Transverse colon (tissue), 4 donors: Measurements from ENCODE around the gene SMKR1.

ENCODE experiments used
- POLR2A ChIP-seq: fragments of 450-650 bp; IDR thresholded peaks from one replicate; pipeline ENCODE4 v1.6.1; 2016; ENCODE audit warnings: antibody characterized with exemption, mild to moderate bottlenecking, moderate library complexity
- POLR2AphosphoS5 ChIP-seq, 3 donors: sonication (generic); formaldehyde crosslinking; IDR thresholded peaks; one replicate each; pipeline ENCODE4 v1.6.1; 2016; ENCODE audit warnings: antibody characterized with exemption in 3 of 3
- TF ChIP-seq, protein P1 (sequence below), 5 experiments: fragments of 200-600 bp in 3 of 5; fragments of 450-650 bp in 2 of 5; sonication (generic) in 3 of 5; IDR thresholded peaks; 1 replicate in 2 of 5; 2 replicates in 3 of 5; pipeline ENCODE4 v1.5.1; 2016 to 2017; ENCODE audit warnings: antibody characterized with exemption in 5 of 5, inconsistent platforms in 3 of 5, mild to moderate bottlenecking in 2 of 5, moderate library complexity in 1 of 5

DNA sequence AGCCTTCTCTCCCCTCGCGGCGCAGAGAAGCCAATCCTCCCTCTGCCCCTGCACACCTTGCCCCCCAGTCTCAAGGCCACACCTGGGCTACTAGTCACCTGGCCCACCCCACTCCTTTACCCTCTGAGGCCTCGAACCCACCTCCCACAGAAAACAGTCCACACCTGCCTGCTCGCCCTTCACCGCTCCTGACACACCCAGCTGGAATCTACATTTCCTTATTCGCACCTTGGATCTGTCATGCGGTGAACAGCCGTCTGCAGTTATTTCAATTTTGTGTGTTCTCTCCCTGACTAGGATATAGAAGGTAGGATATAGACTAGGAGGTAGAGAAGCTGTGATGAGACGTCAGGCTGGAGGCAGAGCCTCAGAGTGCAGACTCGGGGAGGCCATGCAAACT, 29.4 kb downstream of the SMKR1 start:
- TF ChIP-seq, protein P1, sequence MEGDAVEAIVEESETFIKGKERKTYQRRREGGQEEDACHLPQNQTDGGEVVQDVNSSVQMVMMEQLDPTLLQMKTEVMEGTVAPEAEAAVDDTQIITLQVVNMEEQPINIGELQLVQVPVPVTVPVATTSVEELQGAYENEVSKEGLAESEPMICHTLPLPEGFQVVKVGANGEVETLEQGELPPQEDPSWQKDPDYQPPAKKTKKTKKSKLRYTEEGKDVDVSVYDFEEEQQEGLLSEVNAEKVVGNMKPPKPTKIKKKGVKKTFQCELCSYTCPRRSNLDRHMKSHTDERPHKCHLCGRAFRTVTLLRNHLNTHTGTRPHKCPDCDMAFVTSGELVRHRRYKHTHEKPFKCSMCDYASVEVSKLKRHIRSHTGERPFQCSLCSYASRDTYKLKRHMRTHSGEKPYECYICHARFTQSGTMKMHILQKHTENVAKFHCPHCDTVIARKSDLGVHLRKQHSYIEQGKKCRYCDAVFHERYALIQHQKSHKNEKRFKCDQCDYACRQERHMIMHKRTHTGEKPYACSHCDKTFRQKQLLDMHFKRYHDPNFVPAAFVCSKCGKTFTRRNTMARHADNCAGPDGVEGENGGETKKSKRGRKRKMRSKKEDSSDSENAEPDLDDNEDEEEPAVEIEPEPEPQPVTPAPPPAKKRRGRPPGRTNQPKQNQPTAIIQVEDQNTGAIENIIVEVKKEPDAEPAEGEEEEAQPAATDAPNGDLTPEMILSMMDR (IDR thresholded peaks at IDR 0.05), result no peak
- TF ChIP-seq POLR2AphosphoS5 (IDR thresholded peaks at IDR 0.05), result no peak
- no peak for TF ChIP-seq POLR2A
